Measurements from ENCODE around the gene ULK4.

- no peak for TF ChIP-seq CTCF (tag by site-specific recombination; IDR thresholded peaks at IDR 0.05)
- TF ChIP-seq ZNF175 (tag by site-specific recombination; IDR thresholded peaks at IDR 0.05): no peak
Measured at GRCh38 chr3:41236228-41236627, 725.7 kb downstream of the ULK4 start.
